H9 (cell line): ENCODE results near the gene TENT5A. TPM values are rescaled to one million over a fixed set of nuclear protein-coding genes. Genes with fewer than 3 reads are reported as not detected.

Experiments used
- DNase-seq: peaks from one replicate; pipeline ENCODE4 v3.0.0-alpha.2; 2017
- H2AFZ ChIP-seq: one replicate; pipeline ENCODE4 v1.6.1; 2013; ENCODE audit warnings: mild to moderate bottlenecking, low read length, control low read depth, moderate library complexity
- H2AK5ac ChIP-seq: 2 replicates; pipeline ENCODE4 v1.6.1; 2013; ENCODE audit warnings: low read length, control low read depth, mixed read lengths; ENCODE audit not compliant: insufficient read length
- H2BK120ac ChIP-seq: one replicate; pipeline ENCODE4 v1.6.1; 2013; ENCODE audit warnings: low read depth, mild to moderate bottlenecking, low read length, control low read depth, inconsistent platforms; ENCODE audit not compliant: poor library complexity, severe bottlenecking
- H2BK12ac ChIP-seq: 2 replicates; pipeline ENCODE4 v1.6.1; 2013; ENCODE audit warnings: low read length, control low read depth, mixed read lengths, low read depth; ENCODE audit not compliant: insufficient read length
- H2BK15ac ChIP-seq: 2 replicates; pipeline ENCODE4 v1.6.1; 2013; ENCODE audit warnings: low read depth, low read length, control low read depth
- H2BK20ac ChIP-seq: one replicate; pipeline ENCODE4 v1.6.1; 2013; ENCODE audit warnings: low read depth, mild to moderate bottlenecking, low read length, control low read depth, inconsistent platforms; ENCODE audit not compliant: poor library complexity, severe bottlenecking
- H2BK5ac ChIP-seq: 2 replicates; pipeline ENCODE4 v1.6.1; 2013; ENCODE audit warnings: low read length, control low read depth, mixed read lengths; ENCODE audit not compliant: insufficient read length
- H3K14ac ChIP-seq: 2 replicates; pipeline ENCODE4 v1.6.1; 2013; ENCODE audit warnings: low read length, control low read depth; ENCODE audit not compliant: insufficient read depth
- H3K18ac ChIP-seq: 2 replicates; pipeline ENCODE4 v1.6.1; 2013; ENCODE audit warnings: low read depth, mild to moderate bottlenecking, mixed read lengths, low read length, control low read depth; ENCODE audit not compliant: insufficient read length
- H3K23ac ChIP-seq: 2 replicates; pipeline ENCODE4 v1.6.1; 2013; ENCODE audit warnings: low read length, control low read depth, mixed read lengths, low read depth; ENCODE audit not compliant: insufficient read length
- H3K23me2 ChIP-seq: 2 replicates; pipeline ENCODE4 v1.6.1; 2013; ENCODE audit warnings: low read depth, mild to moderate bottlenecking, mixed read lengths, low read length, control low read depth; ENCODE audit not compliant: insufficient read length, poor library complexity, severe bottlenecking
- H3K27ac ChIP-seq: 2 replicates; pipeline ENCODE4 v1.5.1; 2013; ENCODE audit warnings: low read length, control low read depth, mixed read lengths, low read depth; ENCODE audit not compliant: insufficient read length
- H3K27me3 ChIP-seq: 2 replicates; pipeline ENCODE4 v1.6.1; 2013; ENCODE audit warnings: low read length, control low read depth, inconsistent platforms; ENCODE audit not compliant: insufficient read depth
- H3K4ac ChIP-seq: 2 replicates; pipeline ENCODE4 v1.6.1; 2013; ENCODE audit warnings: low read depth, mild to moderate bottlenecking, control low read depth, inconsistent platforms, low read length, moderate library complexity
- H3K4me1 ChIP-seq: 2 replicates; pipeline ENCODE4 v1.6.1; 2013; ENCODE audit warnings: low read length, control low read depth, inconsistent platforms; ENCODE audit not compliant: insufficient read depth
- H3K4me2 ChIP-seq: 2 replicates; pipeline ENCODE4 v1.6.1; 2013; ENCODE audit warnings: low read length, control low read depth, mixed read lengths; ENCODE audit not compliant: insufficient read length, insufficient read depth
- H3K56ac ChIP-seq: 2 replicates; pipeline ENCODE4 v1.6.1; 2013; ENCODE audit warnings: low read depth, mild to moderate bottlenecking, mixed read lengths, low read length, control low read depth; ENCODE audit not compliant: insufficient read length
- H3K79me1 ChIP-seq: 2 replicates; pipeline ENCODE4 v1.6.1; 2013; ENCODE audit warnings: low read depth, mild to moderate bottlenecking, moderate library complexity, low read length, control low read depth, inconsistent platforms; ENCODE audit not compliant: insufficient read depth, poor library complexity, severe bottlenecking
- H3K79me2 ChIP-seq: 2 replicates; pipeline ENCODE4 v1.6.1; 2013; ENCODE audit warnings: low read length, control low read depth, inconsistent platforms; ENCODE audit not compliant: insufficient read depth
- H3K9ac ChIP-seq: 2 replicates; pipeline ENCODE4 v1.6.1; 2013; ENCODE audit warnings: low read length, control low read depth, mixed read lengths; ENCODE audit not compliant: insufficient read length; ENCODE audit errors: extremely low read depth
- H3K9me3 ChIP-seq: one replicate; pipeline ENCODE4 v1.6.1; 2013; ENCODE audit warnings: low read depth, low read length, inconsistent platforms; ENCODE audit not compliant: control insufficient read depth
- H3T11ph ChIP-seq: one replicate; pipeline ENCODE4 v1.6.1; 2013; ENCODE audit warnings: mild to moderate bottlenecking, low read length, control low read depth, inconsistent platforms
- H4K20me1 ChIP-seq: one replicate; pipeline ENCODE4 v1.6.1; 2013; ENCODE audit not compliant: control insufficient read depth, insufficient read length, insufficient read depth
- H4K5ac ChIP-seq: 2 replicates; pipeline ENCODE4 v1.6.1; 2013; ENCODE audit warnings: low read depth, mild to moderate bottlenecking, mixed read lengths, low read length, control low read depth; ENCODE audit not compliant: insufficient read length
- H4K8ac ChIP-seq: replicated peaks from 2 replicates; pipeline ENCODE4 v1.6.1; 2013; ENCODE audit warnings: low read length, control low read depth, mixed read lengths, low read depth; ENCODE audit not compliant: insufficient read length
- H4K91ac ChIP-seq: 2 replicates; pipeline ENCODE4 v1.6.1; 2013; ENCODE audit warnings: low read depth, mild to moderate bottlenecking, moderate library complexity, mixed read lengths, low read length, control low read depth; ENCODE audit not compliant: insufficient read length
- H3K27ac Mint-ChIP-seq, 3 experiments: 2 replicates in 2 of 3; 3 replicates in 1 of 3; pipeline ENCODE4 v1.8.0; 2020 to 2021; ENCODE audit warnings: mixed read lengths in 3 of 3, mild to moderate bottlenecking in 1 of 3, moderate library complexity in 1 of 3
- H3K27me3 Mint-ChIP-seq: 2 replicates; pipeline ENCODE4 v1.8.0; 2021; ENCODE audit warnings: low read depth, mild to moderate bottlenecking, moderate library complexity, mixed read lengths
- H3K36me3 Mint-ChIP-seq, 3 experiments: 2 replicates in 2 of 3; 3 replicates in 1 of 3; pipeline ENCODE4 v1.8.0; 2020 to 2021; ENCODE audit warnings: low read depth in 3 of 3, mixed read lengths in 3 of 3; ENCODE audit not compliant: insufficient read depth in 1 of 3
- H3K4me1 Mint-ChIP-seq, 2 experiments: 2 replicates each; pipeline ENCODE4 v1.8.0; 2020; ENCODE audit warnings: mixed read lengths in 2 of 2
- H3K4me3 Mint-ChIP-seq, 2 experiments: 2 replicates in 1 of 2; 3 replicates in 1 of 2; pipeline ENCODE4 v1.8.0; 2020 to 2021; ENCODE audit warnings: mild to moderate bottlenecking in 2 of 2, mixed read lengths in 2 of 2, moderate library complexity in 1 of 2
- H3K9me3 Mint-ChIP-seq, 2 experiments: 2 replicates in 1 of 2; 3 replicates in 1 of 2; pipeline ENCODE4 v1.8.0; 2020; ENCODE audit warnings: mild to moderate bottlenecking in 2 of 2, mixed read lengths in 2 of 2, moderate library complexity in 1 of 2
- WGBS: extraction: QIAGEN DNeasy Blood & Tissue Kit; methylation state at CpG from one replicate; pipeline ENCODE4 v1.1.7; 2013; ENCODE audit warnings: missing lambda C conversion rate, low lambda C conversion rate, mixed read lengths; ENCODE audit not compliant: insufficient read length; ENCODE audit errors: extremely low coverage; 5-methylcytosine and 5-hydroxymethylcytosine counted together
- total RNA-seq: library from RNA; stranded (reverse); gene quantifications from 2 replicates; pipeline ENCODE4 v1.2.1, GENCODE V29; 2021
- TF ChIP-seq, protein P1 (sequence below): fragments of 200-600 bp; sonication (generic); conservative IDR thresholded peaks from 3 replicates; pipeline ENCODE4 v1.8.0; 2021; ENCODE audit warnings: antibody characterized with exemption, mild to moderate bottlenecking

The TENT5A gene
- total RNA-seq, 1 experiment from 2014 or later = 1.4 TPM

GRCh38 chr6:81791756-81792155 is 39.3 kb upstream of the TENT5A start:
- Histone ChIP-seq H2BK5ac (no peak overlapping the region), H3K79me1 (no peaks in the 10 kb centered on the region), H2BK120ac (no peak overlapping the region), H3K4ac (no peak overlapping the region), H2BK20ac (no peak overlapping the region), H3K23me2 (no peaks in the 10 kb centered on the region), H2BK12ac (no peak overlapping the region), H3K56ac (no peak overlapping the region), H3T11ph (no peak overlapping the region), H3K9me3 (no peaks in the 10 kb centered on the region), H3K23ac (no peak overlapping the region), H3K4me2 (no peak overlapping the region), H4K91ac (no peak overlapping the region), H4K8ac (no peak overlapping the region), H4K20me1 (no peaks in the 10 kb centered on the region), H3K14ac (no peak overlapping the region), H3K27me3 (no peaks in the 10 kb centered on the region), H3K79me2 (no peaks in the 10 kb centered on the region), H4K5ac (no peak overlapping the region), H3K4me1 (peaks cover 4% of the 10 kb centered on the region; the same call in 1 of the 2 replicates), H3K18ac (no peak overlapping the region), H3K9ac (no peak overlapping the region), H2AFZ (no peak overlapping the region), H3K27ac (no peak overlapping the region), H2BK15ac (no peak overlapping the region), H2AK5ac (no peak overlapping the region)
- Mint-ChIP-seq H3K4me3 (no peak overlapping the region), H3K27me3 (no peaks in the 10 kb centered on the region), H3K27ac (no peak overlapping the region), H3K9me3 (peaks cover 0 to 9% of the 10 kb centered on the region in 2 experiments; a peak in 2 of 5 replicates), H3K4me1 (peaks cover 32 to 41% of the 10 kb centered on the region in 2 experiments), H3K36me3 (peaks cover 0 to 6% (median 0%) of the 10 kb centered on the region in 3 experiments; a peak in 2 of 7 replicates)
- DNase-seq = no peak
- TF ChIP-seq, protein P1, sequence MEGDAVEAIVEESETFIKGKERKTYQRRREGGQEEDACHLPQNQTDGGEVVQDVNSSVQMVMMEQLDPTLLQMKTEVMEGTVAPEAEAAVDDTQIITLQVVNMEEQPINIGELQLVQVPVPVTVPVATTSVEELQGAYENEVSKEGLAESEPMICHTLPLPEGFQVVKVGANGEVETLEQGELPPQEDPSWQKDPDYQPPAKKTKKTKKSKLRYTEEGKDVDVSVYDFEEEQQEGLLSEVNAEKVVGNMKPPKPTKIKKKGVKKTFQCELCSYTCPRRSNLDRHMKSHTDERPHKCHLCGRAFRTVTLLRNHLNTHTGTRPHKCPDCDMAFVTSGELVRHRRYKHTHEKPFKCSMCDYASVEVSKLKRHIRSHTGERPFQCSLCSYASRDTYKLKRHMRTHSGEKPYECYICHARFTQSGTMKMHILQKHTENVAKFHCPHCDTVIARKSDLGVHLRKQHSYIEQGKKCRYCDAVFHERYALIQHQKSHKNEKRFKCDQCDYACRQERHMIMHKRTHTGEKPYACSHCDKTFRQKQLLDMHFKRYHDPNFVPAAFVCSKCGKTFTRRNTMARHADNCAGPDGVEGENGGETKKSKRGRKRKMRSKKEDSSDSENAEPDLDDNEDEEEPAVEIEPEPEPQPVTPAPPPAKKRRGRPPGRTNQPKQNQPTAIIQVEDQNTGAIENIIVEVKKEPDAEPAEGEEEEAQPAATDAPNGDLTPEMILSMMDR = no peak
- WGBS = no CpG with 5 or more reads among the region's 2 CpGs
